CD4-positive, alpha-beta memory T cell (primary cell): Measurements from ENCODE around the gene SCD5. TPM values are rescaled to one million over a fixed set of nuclear protein-coding genes. Genes with fewer than 3 reads are reported as not detected.

ENCODE experiments used
- CTCF ChIA-PET: fragments of 350-600 bp; sonication (Branson Sonifier 250); formaldehyde crosslinking; loops from one replicate; lab custom pipeline; 2021; ENCODE audit warnings: inconsistent platforms; ENCODE audit not compliant: partially characterized antibody; lab: Charles Lee
- POLR2A ChIA-PET: fragments of 350-600 bp; sonication (Branson Sonifier 250); formaldehyde crosslinking; loops from one replicate; lab custom pipeline; 2021; ENCODE audit not compliant: partially characterized antibody; lab: Charles Lee
- DNase-seq, 5 donors: peaks; one replicate each; pipeline versions ENCODE4 v3.0.0 to v3.0.0-alpha.2; 2020 to 2022; ENCODE audit warnings: mixed read lengths in 1 of 5
- H3K27ac ChIP-seq: one replicate; pipeline ENCODE4 v1.7.0; 2013; ENCODE audit warnings: low read depth, low read length
- H3K27me3 ChIP-seq: 2 replicates; pipeline ENCODE4 v1.7.0; 2013; ENCODE audit warnings: mild to moderate bottlenecking, low read length, moderate library complexity; ENCODE audit not compliant: insufficient read depth
- H3K36me3 ChIP-seq: 2 replicates; pipeline ENCODE4 v1.7.0; 2013; ENCODE audit warnings: mild to moderate bottlenecking, low read length, moderate library complexity; ENCODE audit not compliant: insufficient read depth
- H3K4me1 ChIP-seq: 2 replicates; pipeline ENCODE4 v1.7.0; 2013; ENCODE audit warnings: mild to moderate bottlenecking, low read length, moderate library complexity; ENCODE audit not compliant: insufficient read depth
- H3K4me3 ChIP-seq, 2 donors: one replicate each; pipeline ENCODE4 v1.7.0; 2013; ENCODE audit warnings: low read length in 2 of 2, mild to moderate bottlenecking in 1 of 2
- H3K9me3 ChIP-seq, 2 donors: one replicate each; pipeline ENCODE4 v1.7.0; 2013; ENCODE audit warnings: low read length in 2 of 2, control low read depth in 1 of 2; ENCODE audit not compliant: control insufficient read depth in 1 of 2
- H3K27ac Mint-ChIP-seq, 7 donors: one replicate each; pipeline ENCODE4 v1.8.0; 2020 to 2021; ENCODE audit warnings: mixed read lengths in 7 of 7, mild to moderate bottlenecking in 6 of 7, inconsistent platforms in 3 of 7, moderate library complexity in 3 of 7
- H3K27me3 Mint-ChIP-seq, 2 donors: one replicate each; pipeline ENCODE4 v1.8.0; 2020 to 2021; ENCODE audit warnings: mixed read lengths in 2 of 2
- H3K36me3 Mint-ChIP-seq, 2 donors: one replicate each; pipeline ENCODE4 v1.8.0; 2020 to 2021; ENCODE audit warnings: mixed read lengths in 2 of 2, inconsistent platforms in 1 of 2, mild to moderate bottlenecking in 1 of 2
- H3K4me1 Mint-ChIP-seq, 4 donors: one replicate each; pipeline ENCODE4 v1.8.0; 2020 to 2021; ENCODE audit warnings: mixed read lengths in 4 of 4, mild to moderate bottlenecking in 1 of 4
- H3K4me3 Mint-ChIP-seq, 8 donors: one replicate each; pipeline ENCODE4 v1.8.0; 2020 to 2021; ENCODE audit warnings: mixed read lengths in 8 of 8, mild to moderate bottlenecking in 7 of 8, moderate library complexity in 6 of 8, inconsistent platforms in 3 of 8
- H3K9me3 Mint-ChIP-seq, 8 donors: one replicate each; pipeline ENCODE4 v1.8.0; 2020 to 2021; ENCODE audit warnings: mixed read lengths in 8 of 8, mild to moderate bottlenecking in 5 of 8, inconsistent platforms in 3 of 8, moderate library complexity in 1 of 8
- intact Hi-C: fragments of 100-400 bp; cut with micrococcal nuclease; formaldehyde crosslinking; loops from one replicate; pipeline ENCODE4 v1.15.1; 2023
- polyA plus RNA-seq, 2 donors: library from polyadenylated mRNA; unstranded; fragments of 300-500 nt; fragmentation: Illumina TruSeq; gene quantifications; one replicate each; pipeline ENCODE4 v1.2.3, GENCODE V29; 2021
- total RNA-seq, 2 experiments: library from RNA; stranded (reverse); gene quantifications; one replicate each; pipeline ENCODE4 v1.2.3, GENCODE V29; 2021

SCD5 gene
- total and polyA plus RNA-seq, 4 experiments from 2014 or later = 1.8 TPM; not detected in 3

GRCh38 chr4:82739287-82740190 is 59.1 kb downstream of the SCD5 start:
- Histone ChIP-seq H3K4me3 (no peak overlapping the region), H3K4me1 (no peaks in the 10 kb centered on the region), H3K27ac (no peak overlapping the region), H3K27me3 (peaks cover 4% of the 10 kb centered on the region), H3K9me3 (no peaks in the 10 kb centered on the region), H3K36me3 (no peaks in the 10 kb centered on the region)
- peaks cover 9 to 14% of the 10 kb centered on the region in 2 donors for H3K27me3 Mint-ChIP-seq
- no peak overlapping the region for H3K27ac Mint-ChIP-seq
- H3K9me3 Mint-ChIP-seq = no peaks in the 10 kb centered on the region
- no peaks in the 10 kb centered on the region for H3K36me3 Mint-ChIP-seq
- peak; percentile 16 to 45 (median 38) for DNase-seq
- H3K4me3 Mint-ChIP-seq = no peak overlapping the region
- H3K4me1 Mint-ChIP-seq = peaks cover 0 to 2% (median 0%) of the 10 kb centered on the region in 4 donors
- intact Hi-C loops = no loop called here
- ChIA-PET POLR2A (no interaction called here), CTCF (interaction anchor here (1.1 to 3.0 kb wide), 2 partner anchors 8 to 11 kb away, joined by 3 to 8 read pairs; no protein-coding TSS in a partner anchor)

- Histone ChIP-seq H3K4me3 (no peak overlapping the region), H3K36me3 (no peaks in the 10 kb centered on the region), H3K9me3 (no peaks in the 10 kb centered on the region), H3K27ac (no peak overlapping the region), H3K27me3 (peaks cover 4% of the 10 kb centered on the region), H3K4me1 (no peaks in the 10 kb centered on the region)
- ChIA-PET POLR2A (no interaction called here), CTCF (interaction anchor here (1.1 to 3.0 kb wide), 2 partner anchors 8 to 10 kb away, joined by 4 to 8 read pairs; no protein-coding TSS in a partner anchor)
- Mint-ChIP-seq H3K36me3 (no peaks in the 10 kb centered on the region), H3K27me3 (peaks cover 9 to 22% of the 10 kb centered on the region in 2 donors), H3K4me1 (peaks cover 0 to 2% (median 0%) of the 10 kb centered on the region in 4 donors), H3K27ac (no peak overlapping the region), H3K9me3 (no peaks in the 10 kb centered on the region), H3K4me3 (no peak overlapping the region)
- intact Hi-C loops = no loop called here
- no peak for DNase-seq
These were observed 61.2 kb downstream of the SCD5 start for GRCh38 chr4:82737354-82737753.

DNA sequence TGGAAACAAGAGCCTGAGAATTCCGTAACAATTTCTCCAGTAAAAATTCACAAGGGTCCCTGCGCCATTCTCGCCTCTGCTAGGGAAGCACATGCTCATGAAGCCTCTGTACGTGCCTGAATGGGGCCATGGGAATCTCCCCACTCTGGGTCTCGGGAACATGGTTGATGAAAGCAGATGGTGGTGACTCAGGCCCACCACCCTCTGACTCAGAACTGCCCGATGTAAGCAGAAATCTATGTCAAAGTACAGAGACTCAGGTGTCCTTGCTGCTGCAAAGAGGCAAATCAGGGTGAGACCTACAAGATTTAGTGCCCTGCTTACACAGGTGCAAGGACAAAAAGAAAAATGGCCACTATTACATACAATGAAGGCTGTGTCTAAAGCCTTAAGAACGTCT is 65.0 kb downstream of the SCD5 start:
- Histone ChIP-seq H3K36me3 (no peaks in the 10 kb centered on the region), H3K4me1 (no peaks in the 10 kb centered on the region), H3K27me3 (peaks cover 4% of the 10 kb centered on the region), H3K27ac (no peak overlapping the region), H3K4me3 (no peak overlapping the region), H3K9me3 (no peaks in the 10 kb centered on the region)
- no peak for DNase-seq
- ChIA-PET CTCF (no interaction called here), POLR2A (no interaction called here)
- no peaks in the 10 kb centered on the region for H3K9me3 Mint-ChIP-seq
- H3K4me1 Mint-ChIP-seq = no peaks in the 10 kb centered on the region
- H3K27me3 Mint-ChIP-seq = peaks cover 3 to 13% of the 10 kb centered on the region in 2 donors
- H3K27ac Mint-ChIP-seq = no peak overlapping the region
- H3K36me3 Mint-ChIP-seq = no peaks in the 10 kb centered on the region
- intact Hi-C loops = no loop called here
- no peak overlapping the region for H3K4me3 Mint-ChIP-seq

- ChIA-PET POLR2A (no interaction called here), CTCF (no interaction called here)
- Mint-ChIP-seq H3K27me3 (peaks cover 1 to 6% of the 10 kb centered on the region in 2 donors), H3K4me1 (no peaks in the 10 kb centered on the region), H3K36me3 (no peaks in the 10 kb centered on the region), H3K9me3 (peaks cover 0 to 2% (median 0%) of the 10 kb centered on the region in 8 donors), H3K27ac (no peak overlapping the region), H3K4me3 (no peak overlapping the region)
- no peak for DNase-seq
- H3K27me3 ChIP-seq = no peaks in the 10 kb centered on the region
- intact Hi-C loops = no loop called here
- no peak overlapping the region for H3K27ac ChIP-seq
- no peaks in the 10 kb centered on the region for H3K9me3 ChIP-seq
- H3K4me3 ChIP-seq = no peak overlapping the region
- H3K4me1 ChIP-seq = no peaks in the 10 kb centered on the region
- H3K36me3 ChIP-seq = no peaks in the 10 kb centered on the region
These were observed 70.3 kb downstream of the SCD5 start for GRCh38 chr4:82728301-82728700.

DNA sequence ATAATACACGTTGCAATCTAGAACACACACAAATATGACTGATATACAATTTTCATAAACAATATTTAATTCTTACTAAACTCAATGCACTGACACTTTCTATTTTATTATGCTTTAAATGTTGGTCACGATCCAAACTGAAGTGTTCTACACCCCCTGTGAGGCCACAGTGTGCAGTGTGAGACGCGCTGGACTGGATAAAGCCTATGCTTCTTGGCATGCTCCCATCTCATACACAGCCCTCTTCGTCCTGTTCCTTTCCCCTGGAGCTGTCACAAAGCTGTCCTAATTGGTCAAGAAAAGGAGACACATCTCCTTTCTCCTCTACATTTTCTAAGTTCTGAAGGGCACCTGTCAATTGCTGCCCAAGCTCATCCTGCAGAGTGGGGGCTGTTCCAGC is 72.0 kb downstream of the SCD5 start:
- peaks cover 0 to 2% (median 0%) of the 10 kb centered on the region in 8 donors for H3K9me3 Mint-ChIP-seq
- no peaks in the 10 kb centered on the region for H3K36me3 Mint-ChIP-seq
- DNase-seq = no peak
- no peak overlapping the region for H3K27ac ChIP-seq
- intact Hi-C loops = no loop called here
- ChIA-PET POLR2A (no interaction called here), CTCF (no interaction called here)
- H3K27ac Mint-ChIP-seq = no peak overlapping the region
- H3K4me1 ChIP-seq = no peaks in the 10 kb centered on the region
- H3K36me3 ChIP-seq = no peaks in the 10 kb centered on the region
- peaks cover 0 to 2% (median 0%) of the 10 kb centered on the region in 4 donors for H3K4me1 Mint-ChIP-seq
- H3K27me3 ChIP-seq = no peaks in the 10 kb centered on the region
- no peak overlapping the region for H3K4me3 Mint-ChIP-seq
- H3K4me3 ChIP-seq = no peak overlapping the region
- H3K27me3 Mint-ChIP-seq = no peaks in the 10 kb centered on the region
- no peaks in the 10 kb centered on the region for H3K9me3 ChIP-seq

GRCh38 chr4:82721819-82722423 is 76.7 kb downstream of the SCD5 start:
- H3K4me1 Mint-ChIP-seq = peaks cover 0 to 2% (median 0%) of the 10 kb centered on the region in 4 donors
- DNase-seq = peak in 2 of 5 donors; percentile 8 to 16
- no peaks in the 10 kb centered on the region for H3K36me3 Mint-ChIP-seq
- peaks cover 0 to 2% (median 0%) of the 10 kb centered on the region in 8 donors for H3K9me3 Mint-ChIP-seq
- CTCF ChIA-PET = interaction anchor here (0.8 to 1.0 kb wide), 2 partner anchors 10 to 13 kb away, joined by 3 to 5 read pairs; no protein-coding TSS in a partner anchor
- no peak overlapping the region for H3K4me3 Mint-ChIP-seq
- Histone ChIP-seq H3K27ac (no peak overlapping the region), H3K4me1 (no peaks in the 10 kb centered on the region), H3K36me3 (no peaks in the 10 kb centered on the region), H3K9me3 (no peaks in the 10 kb centered on the region), H3K27me3 (no peaks in the 10 kb centered on the region), H3K4me3 (no peak overlapping the region)
- H3K27me3 Mint-ChIP-seq = peaks cover 0 to 2% of the 10 kb centered on the region in 2 donors
- POLR2A ChIA-PET = no interaction called here
- intact Hi-C loops = no loop called here
- H3K27ac Mint-ChIP-seq = peak overlapping the region in 1 of 7 donors; percentile 9
